Measurements from ENCODE around the gene ADISSP. TPM values are rescaled to one million over a fixed set of nuclear protein-coding genes. Genes with fewer than 3 reads are reported as not detected.

The ADISSP gene
- total and polyA plus RNA-seq, 9 of the 15 experiments (the other 6 are each of a cell fraction or from before 2014, with no cell fraction given): 1.4 to 70.6 (median 23.4) TPM

DNA sequence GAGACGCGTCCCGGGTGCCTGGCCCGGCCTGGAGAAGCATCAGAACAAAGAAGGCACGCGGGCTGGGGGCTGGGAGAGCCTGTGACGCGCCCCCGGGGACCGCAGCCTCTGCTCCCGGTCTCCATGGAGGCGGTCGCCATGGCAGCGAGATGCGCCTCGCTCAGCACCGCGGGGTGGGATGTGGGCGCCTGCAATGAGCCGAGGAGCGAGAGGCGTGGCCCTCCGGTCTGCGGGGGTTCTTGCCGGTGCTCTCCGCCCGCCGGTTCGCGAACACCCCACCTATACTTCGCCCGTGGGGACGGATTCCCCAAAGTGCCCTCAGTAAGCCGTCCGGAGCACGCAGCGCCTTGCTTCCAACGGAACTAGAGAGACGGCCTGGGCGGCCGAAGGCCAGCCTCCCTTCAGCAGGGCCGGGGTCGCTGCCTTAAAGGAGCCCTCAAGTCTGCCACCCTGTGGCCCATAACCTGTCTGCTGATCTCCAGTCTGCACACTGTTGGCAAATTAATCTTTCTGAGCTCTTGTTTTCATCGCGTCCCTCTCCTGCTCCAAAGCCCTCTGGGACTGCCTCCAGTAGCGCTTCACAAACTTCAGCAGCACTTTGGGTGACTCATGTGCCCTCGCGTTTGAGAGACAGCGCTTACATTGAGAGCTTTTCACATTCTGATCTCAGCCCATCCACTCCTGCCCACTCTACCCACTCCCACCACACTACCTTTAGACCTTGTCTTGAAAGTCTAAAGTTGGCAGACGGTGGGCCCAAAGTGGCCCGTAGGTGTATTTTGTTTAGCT is 983 bp upstream of the ADISSP start (continued):
- TF ChIP-seq, protein P1, sequence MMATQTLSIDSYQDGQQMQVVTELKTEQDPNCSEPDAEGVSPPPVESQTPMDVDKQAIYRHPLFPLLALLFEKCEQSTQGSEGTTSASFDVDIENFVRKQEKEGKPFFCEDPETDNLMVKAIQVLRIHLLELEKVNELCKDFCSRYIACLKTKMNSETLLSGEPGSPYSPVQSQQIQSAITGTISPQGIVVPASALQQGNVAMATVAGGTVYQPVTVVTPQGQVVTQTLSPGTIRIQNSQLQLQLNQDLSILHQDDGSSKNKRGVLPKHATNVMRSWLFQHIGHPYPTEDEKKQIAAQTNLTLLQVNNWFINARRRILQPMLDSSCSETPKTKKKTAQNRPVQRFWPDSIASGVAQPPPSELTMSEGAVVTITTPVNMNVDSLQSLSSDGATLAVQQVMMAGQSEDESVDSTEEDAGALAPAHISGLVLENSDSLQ (IDR thresholded peaks at IDR 0.05): 0 out of 2 replicates have a peak, but pooled peaks have one; percentile 7
- 0 out of 2 replicates have a peak, but pooled peaks have one; percentile 30 for TF ChIP-seq NR2C2 (CRISPR knock-in tag; IDR thresholded peaks at IDR 0.05)
- no peak; the same call in 1 of the 2 replicates for TF ChIP-seq NR2C2 (tag; IDR thresholded peaks at IDR 0.05)
- 0 out of 2 replicates have a peak, but pooled peaks have one; percentile 4 for TF ChIP-seq CBFB (CRISPR knock-in tag; IDR thresholded peaks at IDR 0.05)
- TF ChIP-seq TRIM28 (IDR thresholded peaks at IDR 0.05): no peak
- no peak for TF ChIP-seq BCLAF1 (IDR thresholded peaks at IDR 0.05; ENCODE audit: borderline replicate concordance in 1 of 2, control insufficient read depth in 1 of 2, low read depth in 2 of 2, low read length in 1 of 2)
- TF ChIP-seq RBM22 (IDR thresholded peaks at IDR 0.05; ENCODE audit: low read depth, low read length, poor library complexity, severe bottlenecking): peak; percentile 90
- TF ChIP-seq ZFX (CRISPR knock-in tag; IDR thresholded peaks at IDR 0.05): peak; percentile 61
- no peak for TF ChIP-seq PHTF2 (CRISPR knock-in tag; IDR thresholded peaks at IDR 0.05)
- TF ChIP-seq SMC3 (conservative IDR thresholded peaks at IDR 0.05; ENCODE audit: insufficient read depth, low read depth, low read length): 0 out of 2 replicates have a peak, but pooled peaks have one; percentile 13
- TF ChIP-seq, protein P2, sequence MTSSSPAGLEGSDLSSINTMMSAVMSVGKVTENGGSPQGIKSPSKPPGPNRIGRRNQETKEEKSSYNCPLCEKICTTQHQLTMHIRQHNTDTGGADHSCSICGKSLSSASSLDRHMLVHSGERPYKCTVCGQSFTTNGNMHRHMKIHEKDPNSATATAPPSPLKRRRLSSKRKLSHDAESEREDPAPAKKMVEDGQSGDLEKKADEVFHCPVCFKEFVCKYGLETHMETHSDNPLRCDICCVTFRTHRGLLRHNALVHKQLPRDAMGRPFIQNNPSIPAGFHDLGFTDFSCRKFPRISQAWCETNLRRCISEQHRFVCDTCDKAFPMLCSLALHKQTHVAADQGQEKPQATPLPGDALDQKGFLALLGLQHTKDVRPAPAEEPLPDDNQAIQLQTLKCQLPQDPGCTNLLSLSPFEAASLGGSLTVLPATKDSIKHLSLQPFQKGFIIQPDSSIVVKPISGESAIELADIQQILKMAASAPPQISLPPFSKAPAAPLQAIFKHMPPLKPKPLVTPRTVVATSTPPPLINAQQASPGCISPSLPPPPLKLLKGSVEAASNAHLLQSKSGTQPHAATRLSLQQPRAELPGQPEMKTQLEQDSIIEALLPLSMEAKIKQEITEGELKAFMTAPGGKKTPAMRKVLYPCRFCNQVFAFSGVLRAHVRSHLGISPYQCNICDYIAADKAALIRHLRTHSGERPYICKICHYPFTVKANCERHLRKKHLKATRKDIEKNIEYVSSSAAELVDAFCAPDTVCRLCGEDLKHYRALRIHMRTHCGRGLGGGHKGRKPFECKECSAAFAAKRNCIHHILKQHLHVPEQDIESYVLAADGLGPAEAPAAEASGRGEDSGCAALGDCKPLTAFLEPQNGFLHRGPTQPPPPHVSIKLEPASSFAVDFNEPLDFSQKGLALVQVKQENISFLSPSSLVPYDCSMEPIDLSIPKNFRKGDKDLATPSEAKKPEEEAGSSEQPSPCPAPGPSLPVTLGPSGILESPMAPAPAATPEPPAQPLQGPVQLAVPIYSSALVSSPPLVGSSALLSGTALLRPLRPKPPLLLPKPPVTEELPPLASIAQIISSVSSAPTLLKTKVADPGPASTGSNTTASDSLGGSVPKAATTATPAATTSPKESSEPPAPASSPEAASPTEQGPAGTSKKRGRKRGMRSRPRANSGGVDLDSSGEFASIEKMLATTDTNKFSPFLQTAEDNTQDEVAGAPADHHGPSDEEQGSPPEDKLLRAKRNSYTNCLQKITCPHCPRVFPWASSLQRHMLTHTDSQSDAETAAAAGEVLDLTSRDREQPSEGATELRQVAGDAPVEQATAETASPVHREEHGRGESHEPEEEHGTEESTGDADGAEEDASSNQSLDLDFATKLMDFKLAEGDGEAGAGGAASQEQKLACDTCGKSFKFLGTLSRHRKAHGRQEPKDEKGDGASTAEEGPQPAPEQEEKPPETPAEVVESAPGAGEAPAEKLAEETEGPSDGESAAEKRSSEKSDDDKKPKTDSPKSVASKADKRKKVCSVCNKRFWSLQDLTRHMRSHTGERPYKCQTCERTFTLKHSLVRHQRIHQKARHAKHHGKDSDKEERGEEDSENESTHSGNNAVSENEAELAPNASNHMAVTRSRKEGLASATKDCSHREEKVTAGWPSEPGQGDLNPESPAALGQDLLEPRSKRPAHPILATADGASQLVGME (CRISPR knock-in tag; IDR thresholded peaks at IDR 0.05): peak; percentile 98
- peak; percentile 10 for TF ChIP-seq RBBP5 (IDR thresholded peaks at IDR 0.05; ENCODE audit: borderline replicate concordance, insufficient read depth, low read length, poor library complexity, severe bottlenecking)
- no peak for TF ChIP-seq CREB5 (CRISPR knock-in tag; IDR thresholded peaks at IDR 0.05)
- no peak for TF ChIP-seq KDM2B (CRISPR knock-in tag; IDR thresholded peaks at IDR 0.05)

Data from K562 (cell line).